ENCODE results near the gene WSCD2.

WSCD2 gene

GRCh38 chr12:108270035-108270848, 141.2 kb downstream of the WSCD2 start:
- WGBS, result 93% methylated on average over 2 of the region's 2 CpGs
- Histone ChIP-seq H3K9me3 (ENCODE audit: insufficient read depth, low read depth, low read length) (no peaks in the 10 kb centered on the region), H3K4me3 (ENCODE audit: low read length) (no peak overlapping the region), H3K27me3 (ENCODE audit: insufficient read depth, low read length) (no peaks in the 10 kb centered on the region), H3K36me3 (ENCODE audit: insufficient read depth, low read length) (no peaks in the 10 kb centered on the region), H3K27ac (ENCODE audit: low read depth, low read length) (no peak overlapping the region), H3K4me1 (ENCODE audit: insufficient read depth, low read length) (no peaks in the 10 kb centered on the region), H3K9ac (ENCODE audit: low read depth, low read length) (no peak overlapping the region)

GRCh38 chr12:108270849-108271143, 141.7 kb downstream of the WSCD2 start:
- Histone ChIP-seq H3K9ac (ENCODE audit: low read depth, low read length) (no peak overlapping the region), H3K4me3 (ENCODE audit: low read length) (no peak overlapping the region), H3K36me3 (ENCODE audit: insufficient read depth, low read length) (no peaks in the 10 kb centered on the region), H3K4me1 (ENCODE audit: insufficient read depth, low read length) (no peaks in the 10 kb centered on the region), H3K27ac (ENCODE audit: low read depth, low read length) (no peak overlapping the region), H3K27me3 (ENCODE audit: insufficient read depth, low read length) (no peaks in the 10 kb centered on the region), H3K9me3 (ENCODE audit: insufficient read depth, low read depth, low read length) (no peaks in the 10 kb centered on the region)
- WGBS, result 89% methylated on average over 2 of the region's 2 CpGs

- no peaks in the 10 kb centered on the region for H3K27me3 ChIP-seq (ENCODE audit: insufficient read depth, low read length)
- 92% methylated on average over 5 of the region's 6 CpGs for WGBS
- no peak overlapping the region for H3K27ac ChIP-seq (ENCODE audit: low read depth, low read length)
- no peaks in the 10 kb centered on the region for H3K9me3 ChIP-seq (ENCODE audit: insufficient read depth, low read depth, low read length)
- no peaks in the 10 kb centered on the region for H3K36me3 ChIP-seq (ENCODE audit: insufficient read depth, low read length)
- no peak overlapping the region for H3K9ac ChIP-seq (ENCODE audit: low read depth, low read length)
- no peaks in the 10 kb centered on the region for H3K4me1 ChIP-seq (ENCODE audit: insufficient read depth, low read length)
- H3K4me3 ChIP-seq (ENCODE audit: low read length), result no peak overlapping the region
These were observed 143.1 kb downstream of the WSCD2 start for GRCh38 chr12:108271951-108272872.

- H3K27ac ChIP-seq (ENCODE audit: low read depth, low read length), result no peak overlapping the region
- WGBS, result 80% methylated on average over 2 of the region's 2 CpGs
- no peak overlapping the region for H3K4me3 ChIP-seq (ENCODE audit: low read length)
- H3K4me1 ChIP-seq (ENCODE audit: insufficient read depth, low read length), result no peaks in the 10 kb centered on the region
- no peaks in the 10 kb centered on the region for H3K27me3 ChIP-seq (ENCODE audit: insufficient read depth, low read length)
- no peaks in the 10 kb centered on the region for H3K36me3 ChIP-seq (ENCODE audit: insufficient read depth, low read length)
- H3K9ac ChIP-seq (ENCODE audit: low read depth, low read length), result no peak overlapping the region
- H3K9me3 ChIP-seq (ENCODE audit: insufficient read depth, low read depth, low read length), result no peaks in the 10 kb centered on the region
These were observed 144.1 kb downstream of the WSCD2 start for GRCh38 chr12:108273217-108273616.

DNA sequence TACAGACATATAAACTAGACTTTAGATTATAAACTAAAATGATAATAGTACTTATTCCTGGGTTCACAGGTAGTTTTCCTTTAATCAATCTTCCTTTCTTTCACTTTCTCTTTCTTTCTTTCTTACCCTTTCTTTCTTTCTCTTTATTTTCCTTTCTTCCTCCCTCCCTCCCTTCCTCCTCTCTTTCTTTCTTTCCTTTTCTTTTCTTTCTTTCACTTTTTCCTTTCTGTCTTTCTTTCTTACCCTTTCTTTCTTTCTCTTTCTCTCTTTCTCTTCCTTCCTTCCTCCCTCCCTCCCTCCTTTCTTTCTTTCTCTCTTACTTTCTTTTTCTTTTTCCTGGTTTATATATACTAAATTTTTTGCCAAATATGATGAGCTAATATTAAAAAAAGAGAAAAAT, 148.5 kb downstream of the WSCD2 start:
- H3K4me1 ChIP-seq (ENCODE audit: insufficient read depth, low read length), result peaks cover 4% of the 10 kb centered on the region; the same call in 1 of the 2 replicates
- no peaks in the 10 kb centered on the region for H3K36me3 ChIP-seq (ENCODE audit: insufficient read depth, low read length)
- no peak overlapping the region for H3K9ac ChIP-seq (ENCODE audit: low read depth, low read length)
- H3K9me3 ChIP-seq (ENCODE audit: insufficient read depth, low read depth, low read length), result no peaks in the 10 kb centered on the region
- H3K4me3 ChIP-seq (ENCODE audit: low read length), result no peak overlapping the region
- H3K27me3 ChIP-seq (ENCODE audit: insufficient read depth, low read length), result no peaks in the 10 kb centered on the region
- no peak overlapping the region for H3K27ac ChIP-seq (ENCODE audit: low read depth, low read length)

DNA sequence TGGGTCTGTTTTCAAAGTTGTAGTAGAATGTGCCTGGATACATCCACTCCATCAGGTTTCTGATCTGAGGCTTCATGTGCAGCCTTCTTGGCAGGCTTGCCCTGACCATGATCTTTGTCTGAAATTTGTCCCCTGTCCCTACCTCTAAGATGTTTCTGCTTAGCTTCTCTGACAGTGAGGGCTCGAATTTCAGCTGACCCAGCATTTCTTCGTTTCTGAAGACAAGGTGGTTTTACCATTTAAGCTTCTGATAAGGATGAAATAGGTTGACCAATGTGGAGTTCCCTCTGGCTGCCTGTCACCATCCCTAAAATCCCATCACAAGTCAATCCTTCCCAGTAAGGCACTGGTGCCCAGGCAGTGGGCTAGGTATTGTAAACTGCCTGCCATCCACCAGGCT, 153.1 kb downstream of the WSCD2 start:
- no peaks in the 10 kb centered on the region for H3K9me3 ChIP-seq (ENCODE audit: insufficient read depth, low read depth, low read length)
- no peaks in the 10 kb centered on the region for H3K27me3 ChIP-seq (ENCODE audit: insufficient read depth, low read length)
- no peaks in the 10 kb centered on the region for H3K36me3 ChIP-seq (ENCODE audit: insufficient read depth, low read length)
- WGBS, result 70% methylated on average over 2 of the region's 2 CpGs
- peaks cover 18% of the 10 kb centered on the region for H3K4me1 ChIP-seq (ENCODE audit: insufficient read depth, low read length)
- H3K4me3 ChIP-seq (ENCODE audit: low read length), result no peak overlapping the region
- no peak overlapping the region for H3K9ac ChIP-seq (ENCODE audit: low read depth, low read length)
- H3K27ac ChIP-seq (ENCODE audit: low read depth, low read length), result no peak overlapping the region

GRCh38 chr12:108282676-108283075, 153.6 kb downstream of the WSCD2 start:
- Histone ChIP-seq H3K27ac (ENCODE audit: low read depth, low read length) (no peak overlapping the region), H3K27me3 (ENCODE audit: insufficient read depth, low read length) (no peaks in the 10 kb centered on the region), H3K4me3 (ENCODE audit: low read length) (no peak overlapping the region), H3K36me3 (ENCODE audit: insufficient read depth, low read length) (no peaks in the 10 kb centered on the region), H3K9me3 (ENCODE audit: insufficient read depth, low read depth, low read length) (no peaks in the 10 kb centered on the region), H3K4me1 (ENCODE audit: insufficient read depth, low read length) (peaks cover 18% of the 10 kb centered on the region), H3K9ac (ENCODE audit: low read depth, low read length) (no peak overlapping the region)
- 92% methylated on average over 3 of the region's 3 CpGs for WGBS

GRCh38 chr12:108284163-108284562, 155.1 kb downstream of the WSCD2 start:
- Histone ChIP-seq H3K9ac (ENCODE audit: low read depth, low read length) (no peak overlapping the region), H3K27ac (ENCODE audit: low read depth, low read length) (no peak overlapping the region), H3K4me3 (ENCODE audit: low read length) (no peak overlapping the region), H3K4me1 (ENCODE audit: insufficient read depth, low read length) (peaks cover 18% of the 10 kb centered on the region), H3K9me3 (ENCODE audit: insufficient read depth, low read depth, low read length) (no peaks in the 10 kb centered on the region), H3K27me3 (ENCODE audit: insufficient read depth, low read length) (no peaks in the 10 kb centered on the region), H3K36me3 (ENCODE audit: insufficient read depth, low read length) (no peaks in the 10 kb centered on the region)
- 50% methylated on average over 7 of the region's 7 CpGs for WGBS

DNA sequence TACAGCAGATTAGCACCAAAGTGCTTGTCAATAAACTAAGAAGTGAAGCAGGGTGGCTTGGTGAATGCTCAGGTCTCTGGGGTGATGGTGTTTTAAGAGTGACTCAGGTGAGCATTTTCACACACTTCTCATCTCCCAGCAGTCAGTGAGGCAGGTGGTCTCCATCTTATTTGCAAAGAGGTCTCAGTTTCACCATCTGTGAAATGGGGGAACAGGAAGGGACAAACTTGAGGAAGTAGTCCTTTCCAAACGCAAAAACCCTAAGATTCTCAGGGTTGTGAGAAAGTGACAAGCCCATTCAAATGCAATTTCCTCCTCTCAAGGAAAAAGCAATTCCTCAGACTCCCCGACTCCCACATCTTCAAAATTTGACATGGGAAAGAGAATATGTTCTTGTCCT, 155.9 kb downstream of the WSCD2 start:
- Histone ChIP-seq H3K9ac (ENCODE audit: low read depth, low read length) (no peak overlapping the region), H3K9me3 (ENCODE audit: insufficient read depth, low read depth, low read length) (no peaks in the 10 kb centered on the region), H3K27ac (ENCODE audit: low read depth, low read length) (no peak overlapping the region), H3K27me3 (ENCODE audit: insufficient read depth, low read length) (no peaks in the 10 kb centered on the region), H3K36me3 (ENCODE audit: insufficient read depth, low read length) (no peaks in the 10 kb centered on the region), H3K4me1 (ENCODE audit: insufficient read depth, low read length) (peaks cover 18% of the 10 kb centered on the region), H3K4me3 (ENCODE audit: low read length) (no peak overlapping the region)
- WGBS, result 37% methylated on average over 2 of the region's 2 CpGs

GRCh38 chr12:108287227-108287626, 158.1 kb downstream of the WSCD2 start:
- Histone ChIP-seq H3K4me3 (ENCODE audit: low read length) (no peak overlapping the region), H3K4me1 (ENCODE audit: insufficient read depth, low read length) (peaks cover 16% of the 10 kb centered on the region), H3K27ac (ENCODE audit: low read depth, low read length) (no peak overlapping the region), H3K27me3 (ENCODE audit: insufficient read depth, low read length) (no peaks in the 10 kb centered on the region), H3K9ac (ENCODE audit: low read depth, low read length) (no peak overlapping the region), H3K36me3 (ENCODE audit: insufficient read depth, low read length) (peaks cover 4% of the 10 kb centered on the region; the same call in 1 of the 2 replicates), H3K9me3 (ENCODE audit: insufficient read depth, low read depth, low read length) (no peaks in the 10 kb centered on the region)
- WGBS, result 96% methylated on average over 3 of the region's 3 CpGs

DNA sequence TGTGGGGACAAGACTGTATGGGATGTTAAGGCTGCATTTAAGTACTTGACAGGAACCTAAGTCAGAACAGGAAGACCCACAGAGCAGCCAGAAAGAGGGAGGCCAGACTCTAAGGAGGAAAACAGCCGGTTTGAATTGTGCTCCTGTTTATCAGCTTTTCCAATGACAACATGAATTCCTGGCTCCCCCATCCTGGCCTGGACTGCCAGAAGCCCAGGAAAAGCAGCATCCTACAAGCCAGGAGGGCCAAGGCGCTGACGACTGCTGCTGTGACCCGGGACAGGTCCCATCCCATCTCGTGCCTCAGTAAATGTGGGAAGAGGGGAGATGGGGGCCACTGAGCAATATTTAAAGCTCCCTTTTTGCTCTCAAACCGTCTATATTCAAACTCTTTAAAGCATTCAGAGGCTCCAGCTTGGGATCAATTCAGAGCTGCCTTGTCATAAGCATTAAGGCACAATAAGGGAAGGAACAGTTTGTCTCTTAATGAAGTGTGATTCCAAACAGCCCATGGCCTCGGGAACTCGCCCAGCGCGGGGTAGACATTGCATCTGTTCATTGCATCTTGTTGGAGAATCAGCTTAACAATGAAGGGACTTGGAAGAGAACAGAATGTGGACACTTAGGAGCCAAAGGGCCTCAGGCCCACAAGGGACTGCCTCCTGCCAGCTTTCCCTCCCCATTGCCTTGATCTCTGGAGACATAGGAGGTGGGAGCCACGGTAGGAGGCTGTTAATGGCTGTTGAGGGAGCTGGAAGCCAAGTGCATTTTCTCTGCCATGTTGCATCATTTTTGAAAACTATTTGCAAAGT, 160.5 kb downstream of the WSCD2 start:
- no peak overlapping the region for H3K27ac ChIP-seq (ENCODE audit: low read depth, low read length)
- no peak overlapping the region for H3K9ac ChIP-seq (ENCODE audit: low read depth, low read length)
- H3K36me3 ChIP-seq (ENCODE audit: insufficient read depth, low read length), result peaks cover 4% of the 10 kb centered on the region; the same call in 1 of the 2 replicates
- H3K27me3 ChIP-seq (ENCODE audit: insufficient read depth, low read length), result no peaks in the 10 kb centered on the region
- H3K9me3 ChIP-seq (ENCODE audit: insufficient read depth, low read depth, low read length), result no peaks in the 10 kb centered on the region
- WGBS, result 80% methylated on average over 10 of the region's 11 CpGs
- H3K4me3 ChIP-seq (ENCODE audit: low read length), result no peak overlapping the region
- peaks cover 6% of the 10 kb centered on the region for H3K4me1 ChIP-seq (ENCODE audit: insufficient read depth, low read length)

Measured in HUES64 (cell line).